ENCODE measurements around the gene ACCSL.

GRCh38 chr11:44010789-44011251, 37.0 kb upstream of the ACCSL start:
- TF ChIP-seq EZH2 (IDR thresholded peaks at IDR 0.05; ENCODE audit: borderline replicate concordance, insufficient read depth, low read depth, low read length, poor library complexity, severe bottlenecking) (no peak), CTCF (IDR thresholded peaks at IDR 0.05) (no peak)

Data from B cell (primary cell).